ENCODE results near the gene SLC4A3.
"Not testable (repeated sequence)": the region's sequence is repeated elsewhere in the genome, so short reads cannot be mapped to it uniquely, and the experiment has no call there.

The SLC4A3 gene

DNA sequence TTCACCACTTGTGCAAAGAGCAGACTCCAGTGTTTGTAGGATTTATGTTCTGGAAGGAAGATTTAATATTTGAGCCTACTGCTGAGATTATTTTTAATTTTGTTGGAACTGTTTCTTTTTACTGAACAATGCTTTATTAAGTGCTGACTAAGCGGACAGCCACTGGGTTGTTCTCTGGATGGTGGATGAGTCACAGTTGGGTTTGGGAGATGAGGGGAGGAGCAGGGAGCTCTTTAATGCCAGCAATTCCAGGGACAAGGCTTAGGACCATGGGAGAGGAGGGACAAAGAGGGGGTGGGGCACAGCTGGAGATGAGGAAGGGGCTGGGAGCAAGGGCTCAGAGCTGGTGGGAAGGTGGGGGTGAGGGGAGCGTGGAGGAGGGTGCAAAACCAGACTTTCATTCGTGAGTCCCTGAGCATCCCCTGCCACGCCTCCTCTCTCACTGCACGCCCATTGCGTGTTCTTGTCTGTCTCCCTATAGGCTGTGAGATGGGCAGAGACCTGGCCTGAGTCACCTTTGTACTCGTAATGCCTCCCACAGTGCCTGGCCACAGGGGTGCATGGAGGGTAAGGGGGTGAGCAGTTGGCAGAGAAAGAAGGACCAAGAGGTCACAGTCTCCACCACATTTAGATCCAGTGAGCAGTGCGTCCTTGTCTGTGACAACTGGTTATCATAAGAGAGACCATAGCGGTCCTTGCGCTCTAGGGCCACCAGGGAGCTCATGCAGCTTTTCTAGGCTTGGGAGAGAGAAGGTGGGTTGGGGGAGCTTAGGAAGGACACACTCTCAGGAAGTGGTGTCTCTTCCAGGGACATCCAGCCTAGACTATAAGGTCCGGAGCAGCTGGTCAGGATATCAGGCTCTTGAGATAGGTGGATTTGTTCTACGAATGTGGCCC lies 18.4 kb downstream of the SLC4A3 start:
- no peak overlapping the region for H3K27ac ChIP-seq

DNA sequence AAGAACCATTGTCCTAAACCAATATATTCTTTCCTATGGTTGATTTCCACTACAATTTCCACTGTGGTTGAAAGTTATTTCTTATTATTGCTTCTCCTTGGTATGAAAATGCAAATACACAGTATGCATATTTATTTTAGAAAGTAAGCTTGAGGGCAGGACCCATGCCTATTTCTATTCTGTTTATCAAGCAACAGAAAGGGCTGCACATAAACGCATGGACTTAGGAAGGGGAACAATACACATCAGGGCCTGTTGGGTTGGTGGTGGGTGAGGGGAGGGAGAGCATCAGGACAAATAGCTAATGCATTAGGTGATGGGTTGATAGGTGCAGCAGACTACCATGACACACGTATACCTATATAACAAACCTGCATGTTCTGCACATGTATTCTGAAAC lies 20.7 kb downstream of the SLC4A3 start:
- H3K27ac ChIP-seq, result no peak overlapping the region
- TF ChIP-seq, protein P1, sequence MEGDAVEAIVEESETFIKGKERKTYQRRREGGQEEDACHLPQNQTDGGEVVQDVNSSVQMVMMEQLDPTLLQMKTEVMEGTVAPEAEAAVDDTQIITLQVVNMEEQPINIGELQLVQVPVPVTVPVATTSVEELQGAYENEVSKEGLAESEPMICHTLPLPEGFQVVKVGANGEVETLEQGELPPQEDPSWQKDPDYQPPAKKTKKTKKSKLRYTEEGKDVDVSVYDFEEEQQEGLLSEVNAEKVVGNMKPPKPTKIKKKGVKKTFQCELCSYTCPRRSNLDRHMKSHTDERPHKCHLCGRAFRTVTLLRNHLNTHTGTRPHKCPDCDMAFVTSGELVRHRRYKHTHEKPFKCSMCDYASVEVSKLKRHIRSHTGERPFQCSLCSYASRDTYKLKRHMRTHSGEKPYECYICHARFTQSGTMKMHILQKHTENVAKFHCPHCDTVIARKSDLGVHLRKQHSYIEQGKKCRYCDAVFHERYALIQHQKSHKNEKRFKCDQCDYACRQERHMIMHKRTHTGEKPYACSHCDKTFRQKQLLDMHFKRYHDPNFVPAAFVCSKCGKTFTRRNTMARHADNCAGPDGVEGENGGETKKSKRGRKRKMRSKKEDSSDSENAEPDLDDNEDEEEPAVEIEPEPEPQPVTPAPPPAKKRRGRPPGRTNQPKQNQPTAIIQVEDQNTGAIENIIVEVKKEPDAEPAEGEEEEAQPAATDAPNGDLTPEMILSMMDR (conservative IDR thresholded peaks at IDR 0.05), result no peak

More for the DNA sequence above, 18.4 kb downstream of the SLC4A3 start:
- TF ChIP-seq, protein P1 (conservative IDR thresholded peaks at IDR 0.05), result no peak

DNA sequence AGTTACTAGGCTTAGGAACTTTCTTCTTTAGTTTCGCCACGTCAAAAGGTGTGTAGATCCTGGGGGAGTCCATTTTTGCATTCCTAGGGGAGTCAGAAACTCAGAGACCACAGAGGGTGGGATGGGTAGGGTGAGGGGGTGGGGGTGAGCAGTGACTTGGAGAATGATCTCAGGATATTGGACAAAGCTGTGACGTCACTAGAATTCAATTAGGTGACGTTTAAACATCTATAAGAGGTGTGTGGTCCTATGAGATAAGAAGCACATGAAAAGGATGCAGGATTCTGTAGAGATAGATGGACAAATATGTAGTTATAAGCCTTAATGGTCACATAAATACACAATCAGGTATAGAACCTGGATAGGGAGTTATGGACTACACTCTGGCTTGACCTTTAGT lies 21.5 kb downstream of the SLC4A3 start:
- no peak overlapping the region for H3K27ac ChIP-seq
- TF ChIP-seq, protein P1 (conservative IDR thresholded peaks at IDR 0.05), result no peak

DNA sequence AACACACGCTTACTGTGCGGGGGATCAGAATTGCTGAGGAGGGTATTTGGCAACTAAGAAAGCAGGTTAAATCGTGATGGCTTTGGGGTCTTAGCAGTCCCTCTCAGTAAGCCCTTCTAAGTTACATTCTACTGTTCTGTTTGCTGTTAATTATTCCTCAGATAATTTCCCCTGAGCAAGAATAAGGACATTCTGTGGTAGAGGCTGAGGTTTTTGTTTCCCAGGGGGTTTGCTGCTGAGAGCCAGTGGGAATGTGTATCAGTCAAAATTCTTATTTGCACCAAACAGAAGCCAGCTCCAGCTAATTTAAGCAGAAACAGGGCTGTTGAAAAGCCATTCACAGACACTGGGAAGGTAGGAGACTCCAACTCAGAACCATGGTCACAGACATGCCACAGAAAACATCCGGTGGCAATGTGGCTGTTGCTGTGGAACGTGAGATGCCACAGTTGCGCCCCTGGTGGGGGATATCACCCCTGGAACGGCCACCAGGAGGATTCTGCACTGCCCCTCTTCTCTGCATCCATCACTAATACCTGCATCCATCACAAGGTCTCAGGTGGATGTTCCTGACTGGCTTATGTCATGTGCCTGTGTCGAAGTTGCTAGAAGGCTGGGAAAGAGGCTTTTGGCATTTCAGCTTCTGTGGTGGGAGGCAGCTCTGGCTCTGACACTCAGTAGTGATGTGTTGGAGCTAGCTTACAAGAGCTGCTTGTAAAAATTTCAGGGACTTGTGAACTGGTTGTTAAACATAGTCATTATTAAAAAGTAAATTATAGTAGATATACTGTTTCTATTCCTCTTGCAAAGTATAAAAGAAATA lies 23.2 kb downstream of the SLC4A3 start:
- TF ChIP-seq, protein P1 (conservative IDR thresholded peaks at IDR 0.05), result no peak
- H3K27ac ChIP-seq, result no peak overlapping the region

DNA sequence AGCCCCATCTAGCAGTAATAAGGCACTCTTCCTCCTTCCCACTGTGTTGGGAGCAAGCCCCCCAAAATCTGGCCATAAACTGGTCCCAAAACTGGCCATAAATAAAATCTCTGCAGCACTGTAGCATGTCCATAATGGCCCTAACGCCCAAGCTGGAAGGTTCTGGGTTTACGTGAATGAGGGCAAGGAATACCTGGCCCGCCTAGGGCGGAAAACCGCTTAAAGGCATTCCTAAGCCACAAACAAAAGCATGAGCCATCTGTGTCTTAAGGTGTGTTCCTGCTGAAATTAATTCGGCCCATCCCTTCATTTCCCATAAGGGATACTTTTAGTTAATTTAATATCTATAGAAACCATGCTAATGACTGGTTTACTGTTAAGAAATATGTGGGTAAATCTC lies 24.2 kb downstream of the SLC4A3 start:
- not testable (repeated sequence) for H3K27ac ChIP-seq

DNA sequence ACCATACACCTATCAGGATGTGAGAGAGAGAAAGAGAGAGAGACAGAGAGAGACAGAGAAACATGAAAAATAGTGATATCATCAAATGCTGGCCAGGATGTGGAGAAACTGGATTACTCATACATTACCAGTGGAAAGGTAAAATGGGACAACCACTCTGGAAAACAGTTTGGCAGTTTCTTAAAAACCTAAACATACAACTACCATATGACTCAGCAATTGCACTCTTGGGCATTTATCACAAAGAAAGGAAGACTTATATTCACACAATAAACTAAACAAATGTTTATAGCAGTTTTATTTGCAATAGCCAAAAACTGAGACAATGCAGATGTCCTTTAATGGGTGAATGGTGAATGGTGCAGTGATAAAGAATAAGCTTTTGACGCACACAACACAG lies 29.1 kb downstream of the SLC4A3 start:
- TF ChIP-seq, protein P1 (conservative IDR thresholded peaks at IDR 0.05), result no peak
- H3K27ac ChIP-seq, result no peak overlapping the region

DNA sequence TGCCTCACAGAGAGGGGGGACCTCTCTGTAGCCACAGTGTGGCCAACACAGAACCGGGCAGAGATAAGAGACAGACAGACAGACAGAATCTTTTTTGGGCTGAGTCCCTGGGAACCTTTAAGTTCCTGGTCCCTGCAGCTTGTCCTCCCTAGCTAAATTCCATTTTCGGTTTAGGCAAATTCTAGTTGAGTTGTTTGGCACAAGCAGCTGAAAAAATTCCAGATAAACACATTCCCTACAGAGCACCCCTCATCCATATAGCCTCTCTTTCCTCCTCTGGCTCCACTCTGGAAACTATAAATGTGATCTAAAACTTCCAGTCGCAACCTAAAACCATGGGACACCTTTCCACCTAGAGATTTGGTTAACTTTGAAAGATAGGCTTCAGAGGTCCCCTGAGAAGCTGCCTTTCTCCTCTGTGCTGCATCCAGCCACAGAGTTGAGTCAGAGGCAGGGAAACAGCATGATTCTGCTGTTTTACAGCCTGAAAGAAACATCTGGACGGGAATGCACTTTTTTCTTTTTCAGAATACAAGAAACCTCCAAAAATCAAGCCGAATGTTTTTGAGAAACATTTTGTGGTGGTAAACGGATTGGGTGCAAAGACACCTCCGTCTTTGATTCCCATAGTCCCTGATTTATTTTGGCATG lies 30.9 kb downstream of the SLC4A3 start:
- no peak overlapping the region for H3K27ac ChIP-seq
- TF ChIP-seq, protein P1 (conservative IDR thresholded peaks at IDR 0.05), result no peak

Measured in VCaP (cell line).